Stimulated activated CD4-positive, alpha-beta T cell treated with anti-CD3 and anti-CD28 coated beads, Interleukin-12 subunit alpha, Interleukin-12 subunit beta, amount 100 ng/mL, for 4 hours (primary cell): ENCODE measurements around the gene LINGO3.
"Not testable (repeated sequence)": the region's sequence is repeated elsewhere in the genome, so short reads cannot be mapped to it uniquely, and the experiment has no call there.

Source experiments
- DNase-seq: peaks from one replicate; pipeline ENCODE4 v3.0.0-alpha.2; 2020

Gene LINGO3

GRCh38 chr19:2308114-2308556, at the start of gene LINGO3:
TSS of gene LINGO3 (minus strand) at chr19:2308154. CDS start at chr19:2291776, 16,378 bp downstream.
- DNase-seq, result no peak

GRCh38 chr19:2356036-2356646, 48.2 kb upstream of the LINGO3 start:
- no peak for DNase-seq

GRCh38 chr19:2355168-2356035, 47.4 kb upstream of the LINGO3 start:
- no peak for DNase-seq

GRCh38 chr19:2354670-2355069, 46.7 kb upstream of the LINGO3 start:
- no peak for DNase-seq

GRCh38 chr19:2353887-2354592, 46.1 kb upstream of the LINGO3 start:
- no peak for DNase-seq

GRCh38 chr19:2353159-2353886, 45.4 kb upstream of the LINGO3 start:
- no peak for DNase-seq

GRCh38 chr19:2352121-2352520, 44.2 kb upstream of the LINGO3 start:
- no peak for DNase-seq

- no peak for DNase-seq
These were observed 43.6 kb upstream of the LINGO3 start for GRCh38 chr19:2351591-2351990.

GRCh38 chr19:2350656-2351055, 42.7 kb upstream of the LINGO3 start:
- DNase-seq, result no peak

GRCh38 chr19:2349818-2350217, 41.9 kb upstream of the LINGO3 start:
- DNase-seq, result not testable (repeated sequence)

GRCh38 chr19:2345794-2346663, 38.1 kb upstream of the LINGO3 start:
- no peak for DNase-seq

GRCh38 chr19:2345076-2345475, 37.1 kb upstream of the LINGO3 start:
- DNase-seq, result no peak

GRCh38 chr19:2344381-2344870, 36.5 kb upstream of the LINGO3 start:
- no peak for DNase-seq

GRCh38 chr19:2343289-2343982, 35.5 kb upstream of the LINGO3 start:
- DNase-seq, result no peak

- DNase-seq, result no peak
These were observed 34.8 kb upstream of the LINGO3 start for GRCh38 chr19:2342656-2343288.

- DNase-seq, result no peak
These were observed 34.0 kb upstream of the LINGO3 start for GRCh38 chr19:2341982-2342381.

GRCh38 chr19:2341244-2341751, 33.3 kb upstream of the LINGO3 start:
- DNase-seq, result no peak

GRCh38 chr19:2340496-2341243, 32.7 kb upstream of the LINGO3 start:
- no peak for DNase-seq

GRCh38 chr19:2339644-2340310, 31.8 kb upstream of the LINGO3 start:
- no peak for DNase-seq
